ENCODE results near the gene PARVB. TPM values are rescaled to one million over a fixed set of nuclear protein-coding genes. Genes with fewer than 3 reads are reported as not detected.

PARVB gene
- total and polyA plus RNA-seq, 9 donors, result 12.3 to 62.9 (median 39.1) TPM

DNA sequence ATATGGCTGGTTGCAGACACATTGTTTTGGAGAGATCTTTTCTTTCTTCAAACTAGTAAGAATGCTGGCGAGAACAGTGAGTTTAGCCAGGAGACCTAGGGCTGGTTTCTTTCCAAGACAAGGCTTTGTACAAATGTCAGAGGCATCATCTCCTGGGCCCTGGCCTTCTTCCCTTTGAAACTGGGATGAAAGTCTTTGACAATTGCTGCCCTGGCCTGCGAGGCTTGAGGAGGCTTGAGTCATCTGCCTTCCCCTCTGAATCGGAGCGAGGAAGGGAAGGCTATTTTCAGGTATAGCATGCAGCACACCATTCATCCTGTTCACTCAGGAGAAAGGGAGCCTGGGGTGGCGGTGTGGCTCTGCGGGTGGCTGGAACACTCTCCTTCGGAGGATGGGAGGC, 135.1 kb downstream of the PARVB start:
- 66 to 91% (median 85%) methylated on average over 7 of the region's 7 CpGs for whole genome bisulfite sequencing, 3 donors
- Histone ChIP-seq H3K27ac (no peak overlapping the region), H3K27me3 (no peaks in the 10 kb centered on the region), H3K4me3 (no peak overlapping the region), H3K4me1 (ENCODE audit: insufficient read depth) (no peaks in the 10 kb centered on the region), H3K36me3 (no peaks in the 10 kb centered on the region), H3K9me3 (no peaks in the 10 kb centered on the region)
- DNase-seq, result no peak
- TF ChIP-seq POLR2A (IDR thresholded peaks at IDR 0.05), result no peak
- TF ChIP-seq EP300 (IDR thresholded peaks at IDR 0.05), result no peak
- TF ChIP-seq, protein P1, sequence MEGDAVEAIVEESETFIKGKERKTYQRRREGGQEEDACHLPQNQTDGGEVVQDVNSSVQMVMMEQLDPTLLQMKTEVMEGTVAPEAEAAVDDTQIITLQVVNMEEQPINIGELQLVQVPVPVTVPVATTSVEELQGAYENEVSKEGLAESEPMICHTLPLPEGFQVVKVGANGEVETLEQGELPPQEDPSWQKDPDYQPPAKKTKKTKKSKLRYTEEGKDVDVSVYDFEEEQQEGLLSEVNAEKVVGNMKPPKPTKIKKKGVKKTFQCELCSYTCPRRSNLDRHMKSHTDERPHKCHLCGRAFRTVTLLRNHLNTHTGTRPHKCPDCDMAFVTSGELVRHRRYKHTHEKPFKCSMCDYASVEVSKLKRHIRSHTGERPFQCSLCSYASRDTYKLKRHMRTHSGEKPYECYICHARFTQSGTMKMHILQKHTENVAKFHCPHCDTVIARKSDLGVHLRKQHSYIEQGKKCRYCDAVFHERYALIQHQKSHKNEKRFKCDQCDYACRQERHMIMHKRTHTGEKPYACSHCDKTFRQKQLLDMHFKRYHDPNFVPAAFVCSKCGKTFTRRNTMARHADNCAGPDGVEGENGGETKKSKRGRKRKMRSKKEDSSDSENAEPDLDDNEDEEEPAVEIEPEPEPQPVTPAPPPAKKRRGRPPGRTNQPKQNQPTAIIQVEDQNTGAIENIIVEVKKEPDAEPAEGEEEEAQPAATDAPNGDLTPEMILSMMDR (IDR thresholded peaks at IDR 0.05), result no peak
- intact Hi-C loops (cut with DNase I), result no loop called here

DNA sequence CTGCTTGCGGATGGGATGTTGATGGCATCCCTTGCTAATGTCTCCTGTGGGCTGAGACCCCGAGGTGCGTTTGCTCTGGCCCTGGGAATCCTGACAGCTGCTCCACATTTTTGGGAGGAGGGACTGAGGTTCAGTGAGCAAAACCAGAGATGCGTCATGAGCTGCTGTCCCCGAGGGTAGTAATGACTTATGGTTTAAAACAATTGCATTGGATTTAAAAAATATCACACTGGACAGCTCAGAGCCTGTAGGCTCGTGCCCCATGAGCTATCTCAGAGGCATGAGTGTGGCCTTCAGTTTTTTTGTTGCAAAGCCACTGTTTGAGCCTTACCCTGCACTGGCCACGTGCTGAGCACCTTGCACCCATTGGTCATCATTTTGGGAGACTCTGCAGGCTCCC, 135.7 kb downstream of the PARVB start:
- TF ChIP-seq EP300 (IDR thresholded peaks at IDR 0.05) (no peak), POLR2A (IDR thresholded peaks at IDR 0.05) (no peak)
- TF ChIP-seq, protein P1 (IDR thresholded peaks at IDR 0.05), result no peak
- H3K4me3 ChIP-seq, result no peak overlapping the region
- no peaks in the 10 kb centered on the region for H3K27me3 ChIP-seq
- H3K27ac ChIP-seq, result no peak overlapping the region
- WGBS, 3 donors, result 75 to 80% (median 77%) methylated on average over 7 of the region's 7 CpGs
- intact Hi-C loops (cut with DNase I), result no loop called here
- no peaks in the 10 kb centered on the region for H3K9me3 ChIP-seq
- H3K36me3 ChIP-seq, result no peaks in the 10 kb centered on the region
- no peak for DNase-seq
- H3K4me1 ChIP-seq (ENCODE audit: insufficient read depth), result no peaks in the 10 kb centered on the region

DNA sequence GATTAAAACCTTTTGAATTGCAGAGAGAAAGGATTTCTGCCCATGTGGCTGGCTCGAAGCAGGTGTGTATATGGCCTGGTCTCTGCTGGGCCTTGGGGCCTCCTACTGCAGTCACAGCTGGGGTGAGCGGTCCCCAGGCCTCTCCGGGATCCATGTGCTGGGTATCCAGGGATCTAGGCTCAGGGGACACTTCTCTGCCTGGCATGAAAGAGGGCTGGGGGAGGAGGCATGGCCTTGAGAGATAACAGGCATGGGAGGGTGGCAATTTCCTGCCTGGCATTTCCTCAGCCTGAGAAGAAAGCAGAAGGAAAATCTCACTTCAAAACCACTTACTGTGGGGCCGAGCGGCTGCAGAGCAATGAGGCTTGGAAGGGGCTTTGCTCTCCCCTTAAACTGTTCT, 136.3 kb downstream of the PARVB start:
- intact Hi-C loops (cut with DNase I), result no loop called here
- Histone ChIP-seq H3K27ac (no peak overlapping the region), H3K36me3 (no peaks in the 10 kb centered on the region), H3K9me3 (no peaks in the 10 kb centered on the region), H3K4me1 (ENCODE audit: insufficient read depth) (no peaks in the 10 kb centered on the region), H3K27me3 (no peaks in the 10 kb centered on the region), H3K4me3 (no peak overlapping the region)
- TF ChIP-seq, protein P1 (IDR thresholded peaks at IDR 0.05), result no peak
- TF ChIP-seq EP300 (IDR thresholded peaks at IDR 0.05), result no peak
- no peak for DNase-seq
- whole genome bisulfite sequencing, 3 donors, result 80 to 89% (median 87%) methylated on average over 5 of the region's 5 CpGs

DNA sequence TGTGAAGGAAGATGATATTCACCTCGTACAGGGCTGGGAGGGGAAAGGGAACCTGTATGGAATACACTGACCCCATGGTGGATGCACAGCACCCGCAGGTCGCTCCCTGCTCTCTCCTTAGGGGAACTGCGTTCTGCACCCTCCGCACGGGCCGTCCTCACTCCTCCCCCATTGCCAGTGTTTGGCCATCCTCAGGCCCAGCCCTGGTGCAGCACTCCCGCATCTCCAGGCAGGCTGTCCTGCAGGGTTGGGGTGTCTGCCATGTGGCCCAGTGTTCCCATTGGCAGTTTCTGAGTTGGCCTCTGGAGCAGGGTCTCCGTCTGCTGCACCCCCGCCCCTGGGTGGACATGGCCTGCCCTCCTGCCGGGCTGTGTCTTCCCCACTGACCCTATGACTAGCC, 137.6 kb downstream of the PARVB start:
- H3K9me3 ChIP-seq, result no peaks in the 10 kb centered on the region
- no peaks in the 10 kb centered on the region for H3K27me3 ChIP-seq
- 93 to 96% (median 95%) methylated on average over 11 of the region's 11 CpGs for WGBS, 3 donors
- intact Hi-C loops (cut with DNase I), result no loop called here
- H3K4me1 ChIP-seq (ENCODE audit: insufficient read depth), result no peaks in the 10 kb centered on the region
- no peak overlapping the region for H3K27ac ChIP-seq
- H3K4me3 ChIP-seq, result no peak overlapping the region
- TF ChIP-seq, protein P1 (IDR thresholded peaks at IDR 0.05), result no peak
- TF ChIP-seq EP300 (IDR thresholded peaks at IDR 0.05), result no peak
- TF ChIP-seq POLR2A (IDR thresholded peaks at IDR 0.05), result no peak
- DNase-seq, result no peak
- no peaks in the 10 kb centered on the region for H3K36me3 ChIP-seq

DNA sequence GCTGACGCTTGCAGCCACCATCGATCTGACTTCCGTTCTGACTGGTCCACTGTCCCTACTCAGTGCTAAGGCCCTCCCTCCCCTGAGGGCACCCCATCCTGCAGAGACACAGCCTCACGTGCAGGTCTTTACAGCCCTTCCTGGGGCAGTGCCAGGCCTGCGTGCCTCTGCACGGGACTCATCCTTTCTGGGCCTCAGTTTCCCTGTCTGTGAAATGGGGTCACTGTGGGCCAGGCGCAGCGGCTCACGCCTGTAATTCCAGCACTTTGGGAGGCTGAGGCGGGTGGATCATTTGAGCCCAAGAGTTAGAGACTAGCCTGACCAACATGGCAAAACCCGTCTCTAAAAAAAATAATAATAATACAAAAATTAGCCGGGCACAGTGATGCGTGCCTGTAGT, 138.9 kb downstream of the PARVB start:
- intact Hi-C loops (cut with DNase I), result no loop called here
- H3K9me3 ChIP-seq, result no peaks in the 10 kb centered on the region
- no peak overlapping the region for H3K27ac ChIP-seq
- no peaks in the 10 kb centered on the region for H3K36me3 ChIP-seq
- H3K4me1 ChIP-seq (ENCODE audit: insufficient read depth), result no peaks in the 10 kb centered on the region
- 90 to 92% (median 91%) methylated on average over 13 of the region's 13 CpGs for WGBS, 3 donors
- no peak for TF ChIP-seq EP300 (IDR thresholded peaks at IDR 0.05)
- TF ChIP-seq, protein P1 (IDR thresholded peaks at IDR 0.05), result no peak
- TF ChIP-seq POLR2A (IDR thresholded peaks at IDR 0.05), result no peak
- H3K27me3 ChIP-seq, result no peaks in the 10 kb centered on the region
- no peak for DNase-seq
- H3K4me3 ChIP-seq, result no peak overlapping the region
